Measurements from ENCODE around the gene IRGQ.
"Not testable (repeated sequence)": the region's sequence is repeated elsewhere in the genome, so short reads cannot be mapped to it uniquely, and the experiment has no call there.

The IRGQ gene

DNA sequence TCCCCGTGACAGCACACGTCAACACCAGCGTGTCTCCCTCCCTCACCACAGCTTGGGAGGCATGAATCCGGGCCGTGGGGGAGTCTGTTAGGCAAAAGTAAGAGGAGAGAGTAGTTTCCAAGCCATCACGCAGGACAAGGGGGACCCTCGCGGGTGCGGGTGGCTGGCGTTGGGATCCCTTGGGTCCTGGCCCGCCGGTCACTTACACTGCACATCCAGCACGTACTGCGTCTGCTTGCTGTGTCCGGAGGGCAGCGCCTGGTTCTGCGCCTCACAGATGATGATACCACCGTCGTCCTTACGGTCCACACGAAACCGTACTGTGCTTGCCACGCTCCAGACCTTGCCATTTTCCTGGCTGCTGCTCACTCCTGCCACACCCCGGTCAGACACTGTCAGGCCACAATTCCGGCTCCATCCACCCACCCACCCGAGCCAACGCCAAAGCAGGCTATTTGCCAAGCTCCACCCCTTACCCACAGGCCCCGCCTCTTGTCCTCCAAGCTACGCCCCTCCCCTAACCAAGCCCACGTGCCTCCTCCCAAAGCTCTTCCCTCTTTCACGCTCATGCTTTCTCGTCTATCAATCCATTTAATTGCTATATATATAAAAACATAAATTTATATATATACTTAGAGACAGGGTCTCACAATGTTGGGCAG, 30.1 kb upstream of the IRGQ start:
- DNase-seq (ENCODE audit: low read depth in 2 of 2), result no peak

DNA sequence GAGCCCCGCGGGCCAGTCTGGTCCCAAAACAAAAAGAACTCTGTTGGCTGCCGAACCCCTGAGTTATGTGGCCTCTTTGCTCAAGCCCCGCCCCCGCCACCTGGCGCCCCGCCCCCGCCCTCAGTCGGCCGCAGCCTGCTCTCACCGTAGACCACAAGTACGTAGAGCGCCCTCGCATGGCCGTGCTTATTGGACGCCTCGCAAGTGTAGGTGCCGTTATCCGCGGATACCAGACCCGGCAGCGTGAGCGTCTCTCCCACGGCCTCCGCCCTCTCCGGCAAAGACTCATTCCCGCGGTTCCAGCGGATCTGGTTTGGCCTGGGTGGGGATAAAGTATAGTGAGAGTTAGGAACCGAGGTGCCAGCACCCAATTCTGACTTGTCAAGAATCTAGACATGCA, 29.0 kb upstream of the IRGQ start:
- DNase-seq (ENCODE audit: low read depth in 2 of 2), result peak; percentile 65 to 86

DNA sequence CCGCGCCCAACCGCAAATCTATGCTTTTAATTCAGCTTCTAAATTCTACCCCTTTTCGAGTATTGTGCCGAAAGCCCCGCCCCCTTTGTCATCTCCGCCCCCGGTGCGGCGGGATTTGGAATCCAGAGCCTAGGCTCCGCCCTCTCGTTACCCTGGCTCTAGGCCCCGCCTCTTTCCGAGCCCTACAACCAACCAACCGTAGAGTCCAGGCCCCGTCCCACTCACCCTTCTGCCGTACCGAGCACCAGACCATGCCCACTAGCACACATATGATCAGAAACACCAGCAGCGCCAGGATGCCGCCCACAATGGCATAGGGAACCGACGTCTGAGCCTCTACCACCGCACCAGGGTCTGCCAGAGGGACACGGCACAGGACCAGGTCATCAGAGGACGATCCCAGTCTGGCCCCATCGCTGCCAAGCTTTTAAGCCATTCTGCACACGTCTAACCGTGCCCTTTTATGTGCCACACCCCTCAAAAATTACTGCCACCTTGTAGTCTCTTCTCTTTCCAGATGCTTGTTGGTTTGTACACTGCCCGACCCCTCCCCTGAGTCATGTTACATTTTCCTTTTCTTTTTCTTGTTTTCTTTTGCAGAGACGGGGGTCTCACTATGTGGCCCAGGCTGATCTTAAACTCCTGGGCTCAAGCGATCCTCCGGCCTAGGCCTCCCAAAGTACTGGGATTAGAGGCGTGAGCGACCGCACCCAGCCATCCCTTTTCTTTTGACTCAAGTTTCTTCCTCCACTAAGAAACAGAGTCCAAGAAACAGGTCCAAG, 28.1 kb upstream of the IRGQ start:
- DNase-seq (ENCODE audit: low read depth in 2 of 2), result no peak

DNA sequence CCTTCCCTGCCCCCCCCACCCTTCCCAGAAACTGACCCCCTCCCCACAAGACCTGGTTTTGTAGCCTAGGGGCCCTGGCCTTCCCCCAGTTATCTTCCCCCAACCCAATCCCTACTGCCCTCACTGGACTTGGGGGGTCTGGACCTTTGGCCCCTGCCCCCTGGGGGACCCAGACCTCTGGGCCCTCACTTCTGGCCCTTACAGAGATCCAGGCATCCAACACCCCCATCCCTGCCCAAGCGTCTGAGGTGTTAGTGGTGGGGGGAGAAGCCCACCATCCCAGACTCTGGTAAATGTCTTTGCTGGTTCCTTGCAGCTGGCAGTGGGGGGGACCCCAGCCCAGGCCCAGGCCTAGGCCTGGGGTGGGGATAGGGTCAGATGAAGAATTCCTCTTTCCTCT, 27.0 kb upstream of the IRGQ start:
- no peak for DNase-seq (ENCODE audit: low read depth in 2 of 2)

DNA sequence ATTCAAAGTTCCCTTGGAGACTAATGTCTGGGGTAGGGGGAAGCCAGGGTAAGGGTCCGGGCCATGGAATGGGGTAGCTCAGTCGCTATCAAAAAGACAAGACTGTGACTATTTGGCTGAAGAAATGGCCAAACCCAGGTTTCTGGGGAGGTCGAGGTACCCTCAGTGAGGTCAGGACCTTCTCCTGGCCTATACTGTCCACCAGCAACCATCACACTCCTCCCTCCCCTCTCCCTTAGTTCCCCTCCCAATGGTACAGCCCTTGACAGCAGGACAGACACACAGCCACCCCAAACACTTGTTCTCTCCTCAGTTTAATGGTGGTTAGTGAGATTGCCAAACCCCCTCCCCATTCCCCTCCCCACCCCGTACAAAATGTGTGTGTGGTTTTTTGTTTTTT, 26.1 kb upstream of the IRGQ start:
- no peak for DNase-seq (ENCODE audit: low read depth in 2 of 2)

DNA sequence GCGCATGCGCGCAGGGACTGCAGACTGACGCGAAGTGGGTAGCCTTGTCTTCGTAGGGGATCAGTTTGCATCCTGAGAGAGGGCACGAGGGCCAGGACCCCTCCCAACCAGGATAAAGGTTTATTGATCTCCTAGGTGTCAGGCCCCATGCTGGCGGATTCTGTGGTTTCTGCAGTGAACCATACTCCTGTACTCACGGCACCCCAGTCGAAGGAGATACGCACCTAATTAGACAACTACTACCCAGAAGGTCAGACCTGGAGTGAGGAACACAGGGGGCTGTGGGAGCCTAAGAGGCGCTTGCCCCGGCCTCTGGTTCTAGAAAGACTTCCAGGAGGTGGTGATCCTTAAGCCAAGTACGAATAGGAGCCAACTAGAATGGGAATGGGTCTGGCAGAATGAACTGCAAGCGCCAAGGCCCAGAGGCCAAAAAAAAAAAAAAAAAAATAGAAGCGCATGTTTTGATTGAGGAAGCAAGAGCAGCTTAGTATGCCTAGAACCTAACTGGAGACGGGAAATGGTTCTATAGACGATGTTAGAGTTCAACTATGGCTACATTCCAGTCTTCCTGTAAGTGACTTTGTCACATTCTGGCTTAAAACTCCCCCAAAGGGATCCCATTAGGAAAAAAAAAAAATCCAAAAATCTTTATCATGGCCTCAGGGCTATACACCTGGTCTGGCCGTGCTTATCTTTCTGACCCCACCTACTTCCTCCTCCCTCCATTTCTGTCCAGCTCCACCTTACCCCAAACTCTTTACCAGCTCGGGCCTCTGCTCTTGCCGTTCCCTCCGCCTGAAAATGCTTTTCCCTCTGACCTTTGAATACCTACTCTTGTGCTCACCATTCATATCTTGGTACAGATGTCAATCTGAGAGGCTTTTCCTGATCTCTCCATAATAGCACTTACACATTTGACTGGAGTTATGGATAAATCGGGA, 24.4 kb upstream of the IRGQ start:
- peak in 1 of 2 experiments; percentile 79 for DNase-seq (ENCODE audit: low read depth in 2 of 2)

DNA sequence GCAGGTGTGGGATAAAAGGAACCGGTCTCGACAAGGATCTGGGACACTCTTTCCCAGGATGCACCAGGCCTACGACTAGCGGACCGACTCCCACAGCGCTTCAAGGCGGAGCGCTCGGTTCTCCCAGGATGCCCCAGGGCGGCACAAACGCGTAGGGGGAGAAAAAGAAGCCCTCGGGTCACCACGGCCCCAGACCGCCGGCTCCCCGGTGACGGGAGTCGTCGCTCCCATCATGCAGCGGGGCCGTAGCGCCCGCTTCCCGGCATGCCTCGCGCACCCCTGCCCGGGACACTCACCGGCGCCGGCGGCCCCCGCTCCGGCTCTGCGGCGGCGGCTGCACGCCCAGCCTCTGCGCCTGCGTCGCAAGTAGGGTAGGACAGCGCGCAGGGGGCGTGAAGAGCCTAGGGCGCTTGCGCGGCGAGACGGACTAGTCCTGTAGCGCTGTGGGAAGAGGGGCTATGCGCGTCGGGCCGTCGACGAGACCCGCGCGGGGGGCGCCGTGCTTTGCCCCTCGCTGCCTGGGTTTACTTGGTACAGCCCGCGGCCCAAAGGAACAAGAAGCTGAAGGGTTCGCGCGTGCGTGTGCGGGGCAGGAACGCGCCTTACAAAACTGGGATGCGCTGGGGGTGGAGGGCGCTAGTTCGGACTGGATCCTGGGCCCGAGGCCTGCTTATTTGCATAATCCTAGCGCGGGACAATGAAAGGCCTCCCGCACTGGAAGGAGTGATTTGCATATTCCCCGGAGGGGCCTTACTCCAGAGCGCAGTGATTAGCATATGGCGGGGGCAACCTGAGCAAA, 23.5 kb upstream of the IRGQ start, which contains the start of gene ZNF428:
Gene ZNF428 (minus strand): TSS at position 368 of the 799 bp plus-strand sequence. CDS start 5,325 bp downstream, outside the sequence.
- DNase-seq (ENCODE audit: low read depth in 2 of 2), result peak; percentile 75 to 85

DNA sequence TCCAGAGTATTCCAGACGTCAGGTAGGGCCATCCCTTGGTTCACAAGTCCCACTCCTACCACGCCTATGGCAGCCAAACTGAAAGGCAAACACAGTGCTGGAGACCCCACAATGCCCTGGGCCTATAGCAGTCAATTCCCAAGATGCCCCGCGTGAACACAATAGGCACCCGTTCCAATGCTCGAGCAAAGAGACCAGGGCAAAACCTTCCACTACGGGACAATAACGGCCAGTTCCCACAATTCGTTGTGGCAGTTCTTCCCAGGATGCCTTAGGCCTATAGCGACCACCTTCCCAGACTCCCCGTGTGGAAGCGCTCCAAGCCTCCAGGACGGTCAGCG, 23.0 kb upstream of the IRGQ start:
- peak; percentile 30 to 44 for DNase-seq (ENCODE audit: low read depth in 2 of 2)

DNA sequence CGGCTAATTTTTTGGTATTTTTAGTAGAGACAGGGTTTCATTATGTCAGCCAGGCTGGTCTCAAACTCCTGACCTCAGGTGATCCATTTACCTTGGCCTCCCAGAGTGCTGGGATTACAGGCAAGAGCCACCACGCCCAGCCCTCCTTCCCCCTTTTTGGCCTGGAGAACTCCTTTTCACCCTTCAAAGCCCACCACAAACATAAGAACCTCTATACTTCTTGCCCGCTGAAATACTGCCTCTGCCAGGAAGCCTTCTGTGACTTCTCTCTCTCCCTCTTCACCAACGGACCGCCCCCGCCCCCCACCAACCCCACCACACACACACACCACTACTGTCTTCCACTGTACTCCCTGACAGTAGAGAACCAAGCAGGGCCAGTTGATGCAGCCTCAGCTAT, 21.0 kb upstream of the IRGQ start:
- DNase-seq (ENCODE audit: low read depth in 2 of 2), result no peak

DNA sequence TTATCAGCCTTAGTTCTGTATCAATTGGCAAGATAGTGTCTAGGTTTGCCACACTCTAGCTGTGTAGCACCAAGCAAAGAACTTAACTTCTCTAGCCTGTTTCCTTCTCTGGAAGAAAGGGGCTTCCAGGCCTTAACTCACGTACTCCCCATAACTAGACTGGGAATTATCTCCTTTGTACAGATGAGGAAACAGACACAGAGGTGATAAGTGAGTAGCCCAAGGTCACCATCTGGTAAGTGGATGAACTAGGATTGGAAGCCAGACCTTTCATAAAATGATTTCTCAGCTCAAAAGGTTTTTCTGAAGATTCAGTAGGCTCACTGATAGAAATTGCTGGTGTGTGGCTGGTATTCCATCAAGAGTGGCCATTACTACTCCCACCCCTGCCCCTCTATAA, 20.4 kb upstream of the IRGQ start:
- no peak for DNase-seq (ENCODE audit: low read depth in 2 of 2)

DNA sequence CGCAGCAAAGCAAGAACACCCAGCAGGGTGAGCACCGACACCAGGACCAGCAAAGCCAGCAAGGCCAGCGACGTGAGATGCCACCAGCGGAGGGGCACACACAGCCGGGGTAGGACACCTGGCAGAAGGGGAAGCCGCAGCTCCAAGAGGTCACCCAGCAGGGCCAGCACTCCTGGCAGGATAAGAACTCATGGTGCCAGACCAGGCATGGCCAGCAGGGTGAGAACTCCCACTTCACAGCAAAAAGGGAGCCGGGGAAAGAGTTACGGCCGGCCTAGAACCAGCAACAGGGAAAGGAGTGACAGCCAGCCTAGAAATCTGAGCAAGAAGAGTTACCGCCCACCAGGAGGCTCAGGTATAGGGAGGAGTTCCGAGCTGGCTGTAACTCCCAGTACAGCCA, 16.4 kb upstream of the IRGQ start:
- DNase-seq (ENCODE audit: low read depth in 2 of 2), result no peak

DNA sequence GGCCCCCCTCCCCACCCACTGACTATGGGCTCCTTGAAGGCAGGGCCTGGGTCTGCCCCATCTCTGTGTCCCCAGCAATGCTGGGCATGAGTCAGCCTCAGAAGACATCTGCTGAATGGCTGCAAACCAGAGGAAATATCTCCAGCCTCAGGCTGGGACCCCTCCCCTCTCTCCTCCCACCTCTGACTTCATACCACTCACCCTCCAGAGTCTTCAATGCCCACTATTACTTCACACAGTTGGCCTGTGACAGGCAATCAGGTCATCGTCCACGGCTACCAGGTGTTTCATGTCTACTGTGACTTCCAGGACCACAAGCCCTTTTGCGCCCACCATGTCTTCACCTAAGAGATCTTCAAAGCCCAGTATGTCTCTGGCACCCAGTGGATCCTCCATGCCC, 15.9 kb upstream of the IRGQ start, which contains the start of gene SRRM5:
Gene SRRM5 (plus strand): TSS at position 301 of the 400 bp plus-strand sequence. CDS start 34 bp downstream, at position 335.
- DNase-seq (ENCODE audit: low read depth in 2 of 2), result no peak

DNA sequence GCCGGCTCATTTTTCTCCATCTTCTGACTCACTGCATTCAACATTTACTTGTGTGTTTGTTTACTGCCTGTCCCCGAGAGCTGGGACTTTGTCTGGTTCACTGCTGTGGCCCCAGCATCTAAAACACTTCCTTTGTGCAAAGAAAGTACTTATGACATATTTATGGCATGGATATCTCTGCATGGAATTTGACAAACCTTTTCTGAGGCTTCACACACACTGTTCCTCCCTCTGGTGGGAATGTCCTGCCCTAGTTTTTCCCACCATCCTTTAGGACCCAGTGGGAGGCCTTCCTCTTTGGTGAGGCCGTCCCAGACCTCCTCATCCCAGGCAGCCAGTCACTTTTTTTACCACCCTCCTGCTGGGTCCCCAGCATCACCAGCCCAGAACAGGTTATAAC, 14.6 kb upstream of the IRGQ start:
- no peak for DNase-seq (ENCODE audit: low read depth in 2 of 2)

DNA sequence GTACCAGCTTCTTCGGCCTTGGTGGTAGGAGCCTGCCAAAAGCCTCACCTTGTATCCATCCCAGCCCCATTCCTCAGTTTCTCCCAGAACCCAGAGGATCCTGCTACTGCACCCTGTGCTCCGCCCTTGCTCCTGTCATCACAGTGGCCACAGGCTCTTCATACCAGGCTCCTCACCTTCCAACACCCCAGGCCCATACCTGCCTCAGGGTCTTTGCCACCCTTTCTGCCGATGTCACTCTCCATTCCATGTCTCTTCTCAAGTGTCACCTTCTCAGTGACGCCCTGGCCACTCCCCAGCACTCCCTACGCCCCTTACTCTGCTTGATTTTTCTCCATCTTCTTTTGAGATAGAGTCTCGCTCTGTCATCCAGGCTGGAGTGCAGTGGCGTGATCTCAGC, 13.9 kb upstream of the IRGQ start:
- no peak for DNase-seq (ENCODE audit: low read depth in 2 of 2)

DNA sequence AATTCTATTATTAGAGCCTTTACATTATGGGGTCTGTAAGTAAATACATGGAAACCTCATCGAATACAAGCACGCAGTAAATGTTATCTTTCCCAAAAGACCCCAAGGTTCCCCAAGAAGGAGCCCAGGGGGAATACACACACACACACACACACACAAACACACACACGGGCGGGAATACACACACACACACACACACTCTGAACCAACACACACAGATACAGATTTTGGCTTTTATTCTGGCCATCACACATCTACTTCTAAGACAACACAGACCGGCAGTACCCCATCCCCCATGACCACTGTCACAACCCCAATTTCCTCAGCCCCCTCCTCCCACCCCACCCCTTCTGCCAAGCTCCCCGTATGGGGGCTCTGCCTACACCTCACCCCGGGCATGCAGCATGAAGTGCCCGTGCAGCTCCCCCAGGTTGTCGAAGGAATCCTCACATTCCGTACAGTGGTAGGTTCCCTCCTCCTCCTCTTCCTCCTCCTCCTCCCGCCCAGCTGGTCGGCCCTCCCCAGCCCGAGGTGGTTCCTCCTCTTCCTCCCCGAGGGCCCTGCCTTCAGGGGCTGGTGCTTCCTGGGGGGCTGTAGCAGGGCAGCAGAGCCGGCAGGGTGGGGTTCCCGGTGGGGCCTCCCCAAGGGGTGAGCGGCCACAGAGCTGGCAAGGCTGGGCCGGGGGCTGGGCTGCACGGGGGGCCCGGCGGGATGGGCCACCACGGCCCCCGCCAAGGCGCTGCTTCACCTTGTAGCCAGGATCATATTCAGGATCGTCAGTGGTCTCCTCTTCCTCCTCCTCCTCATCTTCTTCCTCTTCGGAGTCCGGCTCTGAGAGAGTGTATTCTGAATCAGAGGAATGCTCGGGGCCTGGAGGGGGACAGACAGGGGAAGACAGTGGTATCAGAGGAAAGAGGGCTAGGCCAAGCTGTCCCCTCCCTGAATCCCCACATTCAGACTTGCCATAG, 11.6 kb upstream of the IRGQ start:
- DNase-seq (ENCODE audit: low read depth in 2 of 2), result no peak

DNA sequence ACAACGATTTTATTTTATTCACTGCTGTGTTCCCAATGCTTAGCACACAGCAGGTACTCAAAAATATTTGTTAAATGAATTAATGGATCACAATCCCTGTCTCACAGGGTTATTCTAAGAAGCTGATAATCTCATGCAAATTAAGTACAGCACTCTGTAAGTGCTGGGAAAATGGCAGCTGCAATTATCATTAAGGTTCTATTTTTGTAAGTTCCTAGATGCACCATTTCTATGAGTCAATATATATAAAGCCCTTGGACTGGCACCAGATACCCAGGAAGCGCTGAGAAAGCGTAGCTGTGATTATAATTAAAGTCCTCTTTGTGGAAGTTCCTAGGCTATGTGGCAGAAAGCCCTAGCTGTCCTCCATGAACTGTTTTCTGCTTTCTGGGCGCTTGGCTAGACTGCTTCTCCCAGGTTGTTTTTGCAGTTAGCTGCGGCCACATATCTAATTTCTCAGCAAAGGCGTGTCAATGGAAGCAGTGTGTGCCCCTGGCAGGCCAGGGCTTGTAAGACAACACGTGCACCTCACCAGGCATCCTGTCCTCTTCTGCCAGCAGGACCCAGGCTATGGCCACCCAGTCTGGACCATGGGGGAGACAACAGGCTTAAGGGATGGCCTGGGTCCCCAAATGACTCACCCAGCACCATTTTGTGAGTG, 10.8 kb upstream of the IRGQ start:
- DNase-seq (ENCODE audit: low read depth in 2 of 2), result no peak

DNA sequence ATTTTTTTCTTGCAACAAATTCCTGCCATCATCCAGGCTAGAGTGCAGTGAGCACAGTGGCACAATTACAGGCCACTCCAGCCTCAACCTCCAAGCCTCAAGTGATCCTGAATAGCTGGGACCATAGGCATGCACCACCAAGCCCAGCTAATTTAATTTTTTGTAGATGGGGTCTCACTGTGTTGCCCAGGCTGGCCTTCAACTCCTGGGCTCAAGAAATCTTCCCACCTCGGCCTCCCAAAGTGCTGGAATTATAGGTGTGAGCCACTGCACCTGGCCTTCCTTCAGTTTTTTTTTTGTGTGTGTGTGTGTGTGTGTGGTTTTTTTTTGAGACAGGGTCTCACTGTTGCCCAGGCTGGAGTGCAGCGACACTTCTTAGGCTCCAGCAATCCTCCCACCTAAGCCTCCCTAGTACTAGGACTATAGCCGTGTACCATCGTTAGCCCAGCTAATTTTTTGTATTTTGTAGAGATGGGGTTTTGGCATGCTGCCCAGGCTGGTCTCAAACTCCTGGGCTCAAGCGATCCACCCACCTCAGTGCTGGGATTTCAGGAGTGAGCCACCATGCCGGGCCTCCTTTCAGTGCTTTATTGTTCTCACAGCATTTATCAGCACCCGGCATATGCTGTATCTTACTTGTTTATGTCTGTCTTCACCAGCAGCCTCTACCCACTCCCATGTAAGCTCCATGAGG, 10.1 kb upstream of the IRGQ start:
- no peak for DNase-seq (ENCODE audit: low read depth in 2 of 2)

DNA sequence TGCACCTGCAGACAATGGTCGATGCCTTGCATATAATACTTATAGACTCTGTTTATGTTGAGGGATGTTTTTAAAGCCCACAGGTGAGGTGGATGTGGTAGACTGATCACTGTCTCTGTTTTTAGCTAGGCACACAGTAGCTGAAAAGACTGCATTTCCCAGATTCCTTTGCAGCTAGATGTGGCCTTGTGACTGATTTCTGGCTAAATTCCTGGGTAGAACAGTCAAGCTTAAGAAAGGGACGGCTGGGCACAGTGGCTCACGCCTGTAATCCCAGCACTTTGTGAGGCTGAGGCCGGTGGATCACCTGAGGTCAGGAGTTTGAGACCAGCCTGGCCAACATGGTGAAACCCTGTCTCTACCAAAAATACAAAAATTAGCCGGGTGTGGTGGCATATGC, 4.4 kb upstream of the IRGQ start:
- not testable (repeated sequence) for DNase-seq (ENCODE audit: low read depth in 2 of 2)

Data from stimulated activated CD4-positive, alpha-beta T cell treated with anti-CD3 and anti-CD28 coated beads, Interleukin-12 subunit alpha, Interleukin-12 subunit beta, amount 100 ng/mL, for 24 hours (primary cell).